ENCODE measurements around the gene MACC1.

Gene MACC1

DNA sequence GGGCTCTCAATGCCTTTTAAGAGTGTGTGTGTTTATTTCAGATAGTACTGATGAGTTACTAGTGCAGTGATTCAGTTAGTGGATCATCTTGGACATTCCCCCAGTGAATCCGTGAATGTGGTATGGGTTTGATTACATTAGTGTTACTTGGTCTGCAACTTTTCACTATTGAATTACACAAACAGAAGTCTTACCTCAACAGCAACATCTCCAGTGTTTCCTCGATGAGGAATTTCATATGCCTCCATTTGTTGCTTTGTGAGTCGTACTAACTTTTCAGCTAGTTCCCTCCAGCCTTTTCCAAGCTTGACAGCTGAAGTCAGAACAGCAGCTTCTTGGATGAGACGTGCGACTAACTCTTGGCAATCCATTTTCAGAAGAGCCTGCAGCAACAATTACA lies 63.2 kb downstream of the MACC1 start:
- no peak overlapping the region for H3K27ac ChIP-seq
- TF ChIP-seq CTCF (conservative IDR thresholded peaks at IDR 0.05) = no peak

- H3K27ac ChIP-seq = peak overlapping the region; percentile 45
Measured at GRCh38 chr7:20153567-20153966, 63.6 kb downstream of the MACC1 start.

DNA sequence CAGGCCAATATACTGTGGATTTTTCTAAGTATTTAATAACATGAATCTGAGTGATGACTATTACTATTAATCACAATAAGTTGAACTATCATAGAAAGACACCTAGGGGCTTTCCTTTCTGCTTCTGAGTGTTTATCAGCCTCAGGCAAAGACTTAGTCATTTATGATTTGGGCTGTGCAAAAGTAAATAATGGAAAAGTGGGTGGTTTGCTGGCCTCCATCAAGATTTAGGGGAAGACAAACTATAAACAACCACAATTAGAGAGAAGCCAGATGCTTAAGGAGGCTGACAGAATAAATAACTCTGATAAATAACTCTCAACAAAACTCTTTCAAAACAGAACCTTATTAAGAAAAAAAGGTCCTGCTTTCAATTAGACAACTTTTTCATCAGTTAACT lies 64.7 kb downstream of the MACC1 start:
- peak overlapping the region; percentile 45 for H3K27ac ChIP-seq
- no peak for TF ChIP-seq CTCF (conservative IDR thresholded peaks at IDR 0.05)

More at GRCh38 chr7:20153567-20153966, 63.6 kb downstream of the MACC1 start:
- TF ChIP-seq CTCF (conservative IDR thresholded peaks at IDR 0.05) = no peak

DNA sequence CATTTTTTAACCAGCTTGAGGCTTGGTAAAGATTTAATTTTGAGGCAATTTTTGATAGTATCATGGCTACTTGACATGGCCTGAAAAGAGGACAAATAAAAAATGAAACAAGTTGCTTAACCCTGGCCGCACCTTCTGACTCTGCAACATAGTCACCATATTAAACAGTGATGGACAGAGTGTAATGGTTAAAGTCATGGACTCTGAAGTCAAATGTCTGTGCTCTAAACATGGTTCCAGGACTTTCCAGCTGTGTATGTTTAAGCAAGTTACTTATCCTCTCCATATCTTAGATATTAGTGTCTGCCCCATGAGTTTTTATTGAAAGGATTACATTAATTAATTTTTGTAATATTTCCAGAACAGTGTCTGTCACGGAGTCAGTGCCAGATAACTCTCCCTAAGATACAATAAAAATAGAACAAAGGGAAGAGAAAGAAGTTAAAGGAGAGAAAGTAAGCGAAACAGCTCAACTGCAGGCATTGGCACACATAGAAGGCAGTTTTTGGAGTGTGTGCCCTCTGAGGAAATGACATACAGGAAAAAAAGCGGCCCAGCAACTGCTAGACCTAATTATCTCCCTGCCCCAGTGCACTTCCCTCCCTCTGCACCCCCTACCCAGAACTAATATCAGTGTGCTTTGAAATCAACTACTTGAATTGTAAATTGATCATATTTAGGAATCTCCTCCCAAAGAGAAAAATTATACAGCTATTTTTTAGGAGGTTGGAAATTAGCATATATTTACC lies 65.3 kb downstream of the MACC1 start:
- peak overlapping the region; percentile 45 for H3K27ac ChIP-seq
- no peak for TF ChIP-seq CTCF (conservative IDR thresholded peaks at IDR 0.05)

DNA sequence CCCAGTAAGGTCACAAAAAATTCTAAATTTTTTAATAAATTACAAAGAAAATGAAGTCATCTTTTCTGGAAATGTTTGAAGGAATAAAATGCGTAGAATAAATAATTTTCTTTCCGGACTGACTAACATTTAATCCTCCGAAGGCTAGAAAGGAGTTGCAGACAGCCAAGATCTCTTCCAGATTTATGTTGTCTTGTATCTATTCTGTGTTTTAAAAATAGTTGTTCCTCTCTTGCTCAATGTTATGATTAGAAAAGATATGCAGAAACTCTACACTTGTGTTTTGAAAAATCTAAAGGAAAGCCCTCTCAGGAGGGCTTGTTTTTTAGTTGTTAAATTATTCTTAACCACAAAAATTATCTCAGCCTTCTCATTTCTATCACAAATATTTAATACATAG lies 70.7 kb downstream of the MACC1 start:
- H3K27ac ChIP-seq = no peak overlapping the region
- no peak for TF ChIP-seq CTCF (conservative IDR thresholded peaks at IDR 0.05)

DNA sequence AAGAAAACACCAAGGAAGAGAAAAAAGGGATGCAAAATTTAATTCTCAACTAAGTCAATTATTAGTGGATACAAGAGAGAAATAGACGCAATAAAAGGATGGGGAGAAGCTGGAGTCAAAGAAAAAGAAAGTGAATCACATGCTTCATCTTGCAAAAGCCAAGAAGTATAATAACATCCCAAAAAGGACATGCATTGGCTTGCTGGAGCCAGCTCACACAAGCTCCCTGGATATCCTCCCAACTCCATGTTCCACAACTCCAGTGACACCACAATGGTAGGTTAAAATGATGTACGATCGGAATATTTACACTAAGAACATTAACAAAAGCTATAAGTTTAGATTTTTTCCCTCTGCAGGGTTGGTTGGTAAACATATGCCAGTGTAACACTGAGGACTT lies 72.4 kb downstream of the MACC1 start:
- no peak for TF ChIP-seq CTCF (conservative IDR thresholded peaks at IDR 0.05)
- no peak overlapping the region for H3K27ac ChIP-seq

DNA sequence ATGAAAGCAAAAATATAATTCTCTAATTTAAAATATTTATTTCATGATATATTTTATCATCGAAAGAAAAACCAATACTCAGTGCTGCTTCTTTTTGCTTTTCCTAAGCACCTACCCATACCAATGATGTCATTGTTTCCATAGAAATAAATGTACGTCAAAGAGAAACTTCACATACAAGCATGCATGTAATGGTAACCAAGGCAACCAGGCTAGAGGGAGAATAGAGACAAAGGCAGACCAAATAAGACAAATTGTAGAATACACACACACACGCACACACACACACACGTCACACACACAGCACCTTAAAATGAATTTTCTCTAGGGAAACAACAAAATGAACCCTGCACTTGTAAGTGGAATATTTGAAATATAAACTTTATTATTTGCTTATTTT lies 75.5 kb downstream of the MACC1 start:
- no peak for TF ChIP-seq CTCF (conservative IDR thresholded peaks at IDR 0.05)

More for the DNA sequence above, 75.5 kb downstream of the MACC1 start:
- no peak overlapping the region for H3K27ac ChIP-seq

Data from VCaP (cell line).